ENCODE results near the gene RPL4.
"Not testable (repeated sequence)": the region's sequence is repeated elsewhere in the genome, so short reads cannot be mapped to it uniquely, and the experiment has no call there.

The RPL4 gene

GRCh38 chr15:66505430-66505811 is 766 bp upstream of the RPL4 start:
- peaks cover 20% of the 10 kb centered on the region for H3K4me1 ChIP-seq (ENCODE audit: control insufficient read depth, insufficient read depth, low read length)

GRCh38 chr15:66503780-66504562 is 684 bp downstream of the RPL4 start:
- Histone ChIP-seq H3K27me3 (ENCODE audit: control insufficient read depth in 1 of 2, insufficient read depth in 2 of 2, low read length in 2 of 2) (no peaks in the 10 kb centered on the region), H3K9ac (ENCODE audit: low read length in 2 of 2) (peak overlapping the region; percentile 95 to 97), H3K4me1 (ENCODE audit: control insufficient read depth, insufficient read depth, low read length) (peaks cover 20% of the 10 kb centered on the region), H3K27ac (ENCODE audit: low read length) (peak overlapping the region; percentile 95), H3K4me3 (ENCODE audit: low read length in 2 of 2) (peak overlapping the region; percentile 97 to 100), H3K36me3 (ENCODE audit: control insufficient read depth in 2 of 2, insufficient read depth in 2 of 2, low read length in 2 of 2) (peaks cover 28 to 41% of the 10 kb centered on the region in 2 donors), H3K9me3 (ENCODE audit: control insufficient read depth in 2 of 2, low read length in 2 of 2) (no peaks in the 10 kb centered on the region)

More at GRCh38 chr15:66505430-66505811, 766 bp upstream of the RPL4 start:
- Histone ChIP-seq H3K9me3 (ENCODE audit: control insufficient read depth in 2 of 2, low read length in 2 of 2) (no peaks in the 10 kb centered on the region), H3K27ac (ENCODE audit: low read length) (peak overlapping the region; percentile 95), H3K9ac (ENCODE audit: low read length in 2 of 2) (peak overlapping the region; percentile 95 to 97), H3K27me3 (ENCODE audit: control insufficient read depth in 1 of 2, insufficient read depth in 2 of 2, low read length in 2 of 2) (no peaks in the 10 kb centered on the region), H3K4me3 (ENCODE audit: low read length in 2 of 2) (peak overlapping the region; percentile 97 to 100), H3K36me3 (ENCODE audit: control insufficient read depth in 2 of 2, insufficient read depth in 2 of 2, low read length in 2 of 2) (peaks cover 17 to 29% of the 10 kb centered on the region in 2 donors)

- Histone ChIP-seq H3K36me3 (ENCODE audit: control insufficient read depth in 2 of 2, insufficient read depth in 2 of 2, low read length in 2 of 2) (peaks cover 34 to 48% of the 10 kb centered on the region in 2 donors), H3K4me1 (ENCODE audit: control insufficient read depth, insufficient read depth, low read length) (peaks cover 20% of the 10 kb centered on the region), H3K4me3 (ENCODE audit: low read length in 2 of 2) (peak overlapping the region; percentile 97 to 100), H3K9ac (ENCODE audit: low read length in 2 of 2) (peak overlapping the region; percentile 95 to 97)
- H3K9me3 ChIP-seq (ENCODE audit: control insufficient read depth in 2 of 2, low read length in 2 of 2); H3K27me3 ChIP-seq (ENCODE audit: control insufficient read depth in 1 of 2, insufficient read depth in 2 of 2, low read length in 2 of 2); H3K27ac ChIP-seq (ENCODE audit: low read length): not testable (repeated sequence)
Measured at GRCh38 chr15:66503041-66503648, 1.5 kb downstream of the RPL4 start.

GRCh38 chr15:66502491-66502890 is 2.2 kb downstream of the RPL4 start:
- Histone ChIP-seq H3K9me3 (ENCODE audit: control insufficient read depth in 2 of 2, low read length in 2 of 2) (no peaks in the 10 kb centered on the region), H3K4me1 (ENCODE audit: control insufficient read depth, insufficient read depth, low read length) (peaks cover 20% of the 10 kb centered on the region), H3K36me3 (ENCODE audit: control insufficient read depth in 2 of 2, insufficient read depth in 2 of 2, low read length in 2 of 2) (peaks cover 34 to 51% of the 10 kb centered on the region in 2 donors), H3K27ac (ENCODE audit: low read length) (no peak overlapping the region), H3K27me3 (ENCODE audit: control insufficient read depth in 1 of 2, insufficient read depth in 2 of 2, low read length in 2 of 2) (no peaks in the 10 kb centered on the region), H3K4me3 (ENCODE audit: low read length in 2 of 2) (no peak overlapping the region), H3K9ac (ENCODE audit: low read length in 2 of 2) (no peak overlapping the region)

- H3K9me3 ChIP-seq (ENCODE audit: control insufficient read depth in 2 of 2, low read length in 2 of 2); H3K27ac ChIP-seq (ENCODE audit: low read length); H3K27me3 ChIP-seq (ENCODE audit: control insufficient read depth in 1 of 2, insufficient read depth in 2 of 2, low read length in 2 of 2); H3K9ac ChIP-seq (ENCODE audit: low read length in 2 of 2); H3K4me3 ChIP-seq (ENCODE audit: low read length in 2 of 2): not testable (repeated sequence)
- Histone ChIP-seq H3K4me1 (ENCODE audit: control insufficient read depth, insufficient read depth, low read length) (peaks cover 26% of the 10 kb centered on the region), H3K36me3 (ENCODE audit: control insufficient read depth in 2 of 2, insufficient read depth in 2 of 2, low read length in 2 of 2) (peaks cover 38 to 51% of the 10 kb centered on the region in 2 donors)
Measured at GRCh38 chr15:66500346-66500745, 4.3 kb downstream of the RPL4 start.

- Histone ChIP-seq H3K4me1 (ENCODE audit: control insufficient read depth, insufficient read depth, low read length) (peaks cover 20% of the 10 kb centered on the region), H3K27ac (ENCODE audit: low read length) (peak overlapping the region; percentile 88), H3K4me3 (ENCODE audit: low read length in 2 of 2) (no peak overlapping the region), H3K36me3 (ENCODE audit: control insufficient read depth in 2 of 2, insufficient read depth in 2 of 2, low read length in 2 of 2) (peaks cover 47 to 65% of the 10 kb centered on the region in 2 donors), H3K9me3 (ENCODE audit: control insufficient read depth in 2 of 2, low read length in 2 of 2) (no peaks in the 10 kb centered on the region), H3K27me3 (ENCODE audit: control insufficient read depth in 1 of 2, insufficient read depth in 2 of 2, low read length in 2 of 2) (no peaks in the 10 kb centered on the region), H3K9ac (ENCODE audit: low read length in 2 of 2) (no peak overlapping the region)
Measured at GRCh38 chr15:66498501-66499386, 5.9 kb downstream of the RPL4 start.

- Histone ChIP-seq H3K27ac (ENCODE audit: low read length) (peak within 1 kb of the TSS; percentile 88), H3K36me3 (ENCODE audit: control insufficient read depth in 2 of 2, insufficient read depth in 2 of 2, low read length in 2 of 2) (peaks cover 46 to 61% of the 10 kb centered on the region in 2 donors), H3K4me1 (ENCODE audit: control insufficient read depth, insufficient read depth, low read length) (peaks cover 12% of the 10 kb centered on the region), H3K9me3 (ENCODE audit: control insufficient read depth in 2 of 2, low read length in 2 of 2) (no peaks in the 10 kb centered on the region), H3K27me3 (ENCODE audit: control insufficient read depth in 1 of 2, insufficient read depth in 2 of 2, low read length in 2 of 2) (no peaks in the 10 kb centered on the region), H3K4me3 (ENCODE audit: low read length in 2 of 2) (peak within 1 kb of the TSS; percentile 90 to 99), H3K9ac (ENCODE audit: low read length in 2 of 2) (peak within 1 kb of the TSS; percentile 97 to 98)
Measured at GRCh38 chr15:66497502-66498455, 6.9 kb downstream of the RPL4 start, which contains the start of gene SNAPC5. TSS of gene SNAPC5 (minus strand) at chr15:66497762. CDS start at chr15:66497731, 31 bp downstream.

GRCh38 chr15:66496951-66497501 is 7.6 kb downstream of the RPL4 start:
- H3K4me1 ChIP-seq (ENCODE audit: control insufficient read depth, insufficient read depth, low read length): peaks cover 12% of the 10 kb centered on the region

GRCh38 chr15:66494262-66494661 is 10.4 kb downstream of the RPL4 start:
- H3K4me1 ChIP-seq (ENCODE audit: control insufficient read depth, insufficient read depth, low read length): peaks cover 12% of the 10 kb centered on the region
- H3K9ac ChIP-seq (ENCODE audit: low read length in 2 of 2): no peak overlapping the region
- H3K27ac ChIP-seq (ENCODE audit: low read length): no peak overlapping the region
- no peaks in the 10 kb centered on the region for H3K9me3 ChIP-seq (ENCODE audit: control insufficient read depth in 2 of 2, low read length in 2 of 2)
- peaks cover 40 to 42% of the 10 kb centered on the region in 2 donors for H3K36me3 ChIP-seq (ENCODE audit: control insufficient read depth in 2 of 2, insufficient read depth in 2 of 2, low read length in 2 of 2)
- H3K4me3 ChIP-seq (ENCODE audit: low read length in 2 of 2): no peak overlapping the region
- no peaks in the 10 kb centered on the region for H3K27me3 ChIP-seq (ENCODE audit: control insufficient read depth in 1 of 2, insufficient read depth in 2 of 2, low read length in 2 of 2)

More at GRCh38 chr15:66496951-66497501, 7.6 kb downstream of the RPL4 start:
- peak overlapping the region; percentile 88 for H3K27ac ChIP-seq (ENCODE audit: low read length)
- H3K9ac ChIP-seq (ENCODE audit: low read length in 2 of 2): peak overlapping the region; percentile 97 to 98
- no peaks in the 10 kb centered on the region for H3K27me3 ChIP-seq (ENCODE audit: control insufficient read depth in 1 of 2, insufficient read depth in 2 of 2, low read length in 2 of 2)
- H3K9me3 ChIP-seq (ENCODE audit: control insufficient read depth in 2 of 2, low read length in 2 of 2): no peaks in the 10 kb centered on the region
- H3K36me3 ChIP-seq (ENCODE audit: control insufficient read depth in 2 of 2, insufficient read depth in 2 of 2, low read length in 2 of 2): peaks cover 43 to 53% of the 10 kb centered on the region in 2 donors
- H3K4me3 ChIP-seq (ENCODE audit: low read length in 2 of 2): peak overlapping the region; percentile 90 to 99

Data from stomach smooth muscle (tissue), 2 donors.